GM12891 (cell line): ENCODE measurements around the gene PKNOX2.

Source experiments
- POLR2A ChIP-seq: IDR thresholded peaks from 2 replicates; pipeline ENCODE4 v1.6.1; 2011; ENCODE audit warnings: low read depth, low read length, control low read depth
- POLR2AphosphoS5 ChIP-seq: IDR thresholded peaks from 2 replicates; pipeline ENCODE4 v1.6.1; 2011; ENCODE audit warnings: low read depth, low read length, control low read depth

DNA sequence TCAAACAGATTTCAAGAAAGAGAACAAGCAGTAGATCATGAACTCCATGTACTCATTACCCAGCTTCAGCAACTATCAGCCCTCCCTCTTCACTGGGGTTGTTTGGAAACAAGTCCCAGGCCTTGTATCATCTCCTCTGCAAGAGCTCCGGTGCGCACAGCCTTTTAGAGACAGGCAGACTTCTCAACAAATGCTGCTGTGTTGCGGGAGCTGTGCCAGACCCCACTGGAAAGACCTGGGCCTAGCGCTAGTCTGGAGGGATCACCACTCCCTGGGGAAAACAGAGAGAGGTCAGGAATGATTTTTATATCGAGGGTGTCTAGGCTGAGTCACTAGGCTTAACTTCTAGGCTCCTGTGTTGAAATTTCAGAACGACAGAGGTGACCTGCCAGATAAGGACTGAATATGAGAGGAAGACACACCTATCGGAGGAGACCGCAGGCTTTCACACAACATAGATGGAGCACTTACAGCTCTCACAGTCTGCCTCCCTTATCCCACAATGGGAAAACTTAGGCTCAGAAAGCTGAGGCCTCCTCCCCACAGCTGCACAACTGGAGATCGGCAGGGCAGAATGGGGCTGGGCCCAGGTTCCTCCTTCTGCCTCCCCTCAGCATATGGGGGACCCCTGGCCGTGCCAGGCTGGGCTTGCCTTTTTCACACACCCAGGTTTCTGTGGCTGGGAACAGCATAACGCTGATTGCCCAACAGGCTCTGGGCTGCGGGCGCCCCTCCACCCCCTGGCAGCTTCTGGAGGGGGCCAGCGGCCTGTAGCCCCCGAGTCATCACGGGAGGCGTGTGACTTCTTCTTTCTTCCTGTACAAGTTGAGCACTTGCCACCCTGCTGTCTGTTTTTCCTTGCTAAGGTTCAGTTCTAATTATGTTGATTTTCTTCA, 86.0 kb downstream of the PKNOX2 start:
- TF ChIP-seq POLR2AphosphoS5, result no peak
- no peak for TF ChIP-seq POLR2A
